Measurements from ENCODE around the gene PRKN.

Gene PRKN

DNA sequence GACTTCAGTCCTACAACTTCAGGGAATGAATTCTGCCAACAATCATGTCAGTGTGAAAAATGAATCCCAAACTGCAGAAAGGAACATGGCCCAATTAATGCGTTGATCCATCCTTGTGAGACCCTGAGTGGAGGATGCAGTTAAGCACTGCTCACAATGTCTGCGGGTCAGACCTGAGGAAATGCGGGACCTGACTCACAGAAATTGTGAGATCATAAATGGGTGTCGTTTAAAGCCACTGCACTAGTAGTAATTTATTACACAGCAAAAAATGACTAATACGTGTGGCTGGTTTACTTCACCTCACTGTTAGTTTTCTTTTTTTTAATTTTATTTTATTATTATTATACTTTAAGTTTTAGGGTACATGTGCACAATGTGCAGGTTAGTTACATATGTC is 505.0 kb downstream of the PRKN start:
- DNase-seq = no peak

DNA sequence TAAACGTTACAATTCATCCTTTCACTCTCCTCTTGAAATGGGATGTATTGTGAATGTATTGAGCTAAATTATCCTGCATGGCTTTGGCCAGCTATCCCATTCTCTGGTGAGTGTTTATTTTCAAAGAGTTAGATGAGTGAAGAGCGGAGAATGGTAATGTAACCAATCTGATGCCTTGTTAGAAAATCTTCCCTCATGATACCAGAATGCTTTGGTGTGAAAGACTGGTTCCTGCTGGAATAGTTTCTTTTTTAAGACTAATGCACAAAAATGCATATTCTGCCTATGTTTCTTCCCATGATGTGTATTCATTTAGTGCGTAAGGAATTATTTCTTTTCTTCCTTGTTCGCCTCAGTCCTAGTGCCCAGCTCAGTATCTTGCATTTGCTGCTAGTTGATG is 506.7 kb downstream of the PRKN start:
- no peak for DNase-seq

DNA sequence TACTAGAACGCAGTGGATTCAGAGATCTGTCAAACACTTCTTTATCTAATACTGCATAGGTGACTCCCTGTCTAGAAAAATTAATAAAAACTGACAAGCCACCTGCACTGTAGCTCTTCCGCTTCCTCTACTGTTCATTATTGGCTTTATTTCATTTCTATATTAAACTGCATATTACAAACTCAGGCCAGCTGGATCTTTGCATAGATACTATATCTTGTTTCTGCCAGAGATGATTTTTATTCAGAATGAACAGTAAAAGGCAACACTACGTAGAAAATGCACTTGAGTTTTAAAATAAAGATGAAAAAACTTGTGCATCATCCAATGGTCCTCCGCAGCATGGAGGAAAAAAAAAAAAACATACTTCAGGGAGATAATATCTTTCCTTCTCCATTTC is 508.3 kb downstream of the PRKN start:
- DNase-seq = no peak

DNA sequence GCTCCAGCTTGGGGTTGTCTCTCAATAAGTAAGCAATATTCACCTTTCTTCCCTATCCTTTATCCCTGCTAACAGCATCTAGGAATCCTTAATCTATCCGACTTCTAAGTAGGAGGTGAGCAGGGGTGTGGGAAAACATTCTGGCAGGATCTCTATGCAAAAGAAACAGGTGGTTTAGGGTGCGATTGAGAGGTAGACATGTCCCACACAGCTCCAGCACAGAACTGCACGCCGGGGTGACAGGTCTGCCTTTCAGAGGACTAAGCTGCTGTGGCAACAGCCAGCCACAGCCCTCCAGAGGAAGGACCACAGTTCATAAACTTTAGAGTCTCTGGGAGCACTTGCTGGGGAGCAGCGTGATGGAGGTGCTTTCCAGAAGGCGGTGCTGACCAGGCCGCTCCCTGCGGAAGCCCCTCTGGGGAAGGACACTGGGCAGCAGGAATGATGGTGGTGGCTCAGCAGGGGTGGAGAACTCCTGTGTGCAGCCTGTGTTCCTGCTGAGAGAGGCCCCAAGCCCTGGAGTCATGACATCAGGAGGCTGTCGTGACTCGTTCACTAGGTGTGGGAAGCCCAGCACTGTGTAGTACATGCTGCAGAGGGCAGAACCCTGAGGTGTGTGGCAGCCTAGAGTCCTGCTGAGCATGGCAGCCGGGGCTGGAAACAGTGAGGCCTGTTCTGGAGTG is 509.6 kb downstream of the PRKN start:
- no peak for DNase-seq

DNA sequence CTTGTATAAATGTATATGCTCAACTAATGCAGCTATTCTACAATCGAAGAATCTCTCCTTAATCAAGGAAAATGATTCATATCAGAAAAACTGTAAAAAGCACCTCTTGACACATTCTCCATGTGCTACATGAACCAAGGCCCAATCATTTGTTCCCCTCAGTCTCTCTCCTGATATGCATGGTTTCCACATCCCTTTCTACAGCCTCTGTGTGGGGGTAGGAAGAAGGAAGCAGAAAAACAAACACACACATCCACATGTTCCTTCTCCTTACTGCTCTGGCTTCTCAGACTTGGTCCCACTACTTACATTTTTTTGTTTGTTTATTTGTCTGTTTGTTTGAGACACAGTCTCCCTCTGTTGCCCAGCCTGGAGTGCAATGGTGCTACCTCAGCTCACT is 510.5 kb downstream of the PRKN start:
- no peak for DNase-seq

DNA sequence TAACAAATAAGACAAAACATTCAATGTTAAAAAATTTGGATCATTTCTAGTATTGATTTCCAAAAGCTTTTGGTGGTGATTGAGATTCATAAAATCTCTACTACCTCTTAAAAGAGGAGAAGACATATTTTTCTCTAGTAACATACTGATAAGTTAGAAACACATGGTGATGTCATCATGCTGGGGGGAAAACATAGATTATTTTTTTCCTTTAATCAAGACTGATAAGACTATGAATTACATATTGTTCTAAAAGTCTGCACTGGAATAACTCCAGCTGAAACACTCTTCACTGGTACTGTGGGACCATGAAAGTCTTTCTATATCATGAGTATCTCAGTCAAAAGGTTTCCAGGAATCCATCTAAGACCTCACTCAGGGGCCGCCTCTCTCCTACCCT is 515.8 kb downstream of the PRKN start:
- no peak for DNase-seq

DNA sequence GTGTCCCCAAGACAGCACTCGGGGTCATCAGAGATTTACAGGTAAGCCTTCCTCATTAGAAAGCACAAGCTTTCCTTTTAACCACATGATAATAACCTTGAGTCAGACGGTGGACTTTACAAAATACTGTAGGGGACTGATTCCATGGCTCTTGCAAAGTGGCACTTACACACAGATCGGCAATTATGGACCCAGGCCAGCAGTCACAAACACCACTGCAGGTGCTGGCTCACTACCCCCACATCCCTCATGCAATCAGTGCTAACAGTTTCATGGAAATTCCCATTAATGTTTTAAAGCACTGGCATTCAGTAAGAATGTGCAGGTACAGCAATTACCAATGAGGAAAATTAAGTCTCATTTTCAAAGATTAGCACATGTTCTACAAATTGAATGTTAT is 516.5 kb downstream of the PRKN start:
- DNase-seq = no peak

DNA sequence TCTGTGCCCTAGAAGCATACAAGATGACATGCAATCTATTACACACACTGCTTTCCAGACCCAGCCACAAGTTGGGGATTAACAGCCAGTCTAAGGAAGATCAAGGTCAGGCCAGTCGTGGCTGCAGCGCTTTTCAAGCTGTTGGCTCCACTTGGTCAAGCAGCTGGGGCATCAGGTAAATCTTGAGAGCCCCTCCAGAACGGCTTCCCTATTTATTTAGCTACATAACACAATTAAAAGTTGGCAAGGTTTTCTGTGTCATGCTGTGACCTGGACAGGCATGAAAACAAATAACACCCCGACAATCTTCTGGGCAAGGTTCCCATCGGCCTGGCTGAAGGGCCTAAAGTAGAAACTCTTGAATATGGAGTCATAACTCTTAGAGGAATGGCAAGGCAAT is 524.3 kb downstream of the PRKN start:
- DNase-seq = no peak

DNA sequence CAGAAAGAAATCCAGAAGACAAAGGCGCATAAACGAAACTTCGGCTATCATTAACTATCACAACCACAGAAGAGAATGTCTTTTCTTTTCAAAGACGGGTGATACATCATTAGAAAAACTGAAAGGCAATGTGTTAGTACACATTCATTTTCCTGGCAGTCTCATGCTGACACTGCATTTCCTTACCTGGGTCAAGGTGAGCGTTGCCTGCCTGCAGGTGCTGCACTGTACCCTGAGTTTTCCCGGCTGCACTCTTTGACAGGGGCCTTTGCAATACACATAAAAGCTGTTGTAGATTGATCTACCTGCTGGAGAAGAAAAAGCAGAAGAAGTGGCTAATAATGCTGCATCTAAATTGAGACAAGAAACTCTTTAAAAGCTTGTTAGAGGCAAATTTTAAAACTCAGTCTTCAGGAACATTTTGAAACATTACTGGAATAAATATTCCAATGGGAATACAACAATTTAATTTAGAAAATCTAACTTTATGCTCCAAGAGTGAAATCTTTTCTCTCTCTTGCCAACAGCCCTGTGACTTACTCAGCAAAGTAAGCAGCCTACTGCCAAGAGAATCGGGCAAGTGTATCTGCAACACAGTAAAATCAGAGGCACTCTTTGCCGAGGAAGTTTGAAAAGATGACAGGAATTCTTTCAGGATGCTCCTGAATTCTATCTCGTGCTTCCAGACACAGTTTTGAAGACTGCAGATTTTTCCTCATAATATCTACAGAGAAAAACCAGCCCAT is 526.4 kb downstream of the PRKN start:
- DNase-seq = no peak

DNA sequence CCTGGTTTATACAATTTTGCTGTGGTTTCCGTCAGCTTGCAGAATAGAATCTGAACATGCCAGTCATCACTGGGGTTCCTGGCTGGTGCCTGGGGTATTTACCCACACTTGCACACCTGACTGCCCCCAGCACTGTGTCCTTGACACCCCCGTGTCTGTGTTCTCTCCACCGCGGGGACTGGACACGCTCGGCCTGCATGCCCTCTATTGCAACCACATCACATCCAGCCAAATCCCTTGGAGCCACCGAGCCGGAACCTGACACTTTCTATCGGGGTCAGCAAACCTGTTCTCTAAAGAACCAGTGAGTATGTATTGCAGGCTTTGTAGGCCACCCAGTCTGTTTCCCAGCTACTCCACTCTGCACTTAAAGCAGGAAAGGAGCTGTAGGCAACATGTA is 527.5 kb downstream of the PRKN start:
- no peak for DNase-seq

DNA sequence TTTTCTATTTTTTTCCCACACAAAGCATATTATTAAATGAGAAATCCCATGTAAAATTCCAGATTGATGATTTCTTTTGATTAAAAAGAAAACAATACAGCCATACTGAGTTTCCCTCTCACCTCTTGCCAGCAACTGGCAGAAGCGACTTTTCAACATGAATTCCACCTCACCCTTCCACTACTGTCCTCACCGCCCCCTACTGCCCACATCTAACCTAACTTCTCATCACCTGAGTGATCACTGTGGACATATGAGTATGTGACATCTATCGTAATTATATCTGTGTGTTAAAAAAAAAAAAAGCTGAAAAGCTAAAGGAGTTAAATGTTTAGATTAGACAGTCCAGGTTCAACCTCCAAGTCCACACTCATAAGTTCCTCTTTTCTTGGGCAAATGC is 528.6 kb downstream of the PRKN start:
- no peak for DNase-seq

DNA sequence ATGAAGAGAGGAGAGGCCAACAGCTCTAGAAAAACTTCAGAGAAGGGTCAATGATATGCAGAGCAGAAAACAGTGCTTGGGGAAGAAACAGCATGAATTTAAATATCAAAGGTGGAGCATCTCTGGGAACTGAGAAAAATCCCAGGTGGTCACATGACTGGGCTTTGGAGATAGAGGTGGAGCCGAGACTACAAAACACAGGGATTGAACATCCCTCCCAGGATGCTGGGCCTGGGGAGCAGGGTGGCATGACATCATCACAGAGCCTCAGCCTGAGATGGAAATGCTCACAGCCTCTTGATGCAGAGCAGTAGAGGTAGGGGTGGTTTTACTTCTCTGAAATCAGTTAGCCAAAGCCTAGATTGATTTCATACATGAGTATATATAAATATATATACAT is 529.5 kb downstream of the PRKN start:
- no peak for DNase-seq

DNA sequence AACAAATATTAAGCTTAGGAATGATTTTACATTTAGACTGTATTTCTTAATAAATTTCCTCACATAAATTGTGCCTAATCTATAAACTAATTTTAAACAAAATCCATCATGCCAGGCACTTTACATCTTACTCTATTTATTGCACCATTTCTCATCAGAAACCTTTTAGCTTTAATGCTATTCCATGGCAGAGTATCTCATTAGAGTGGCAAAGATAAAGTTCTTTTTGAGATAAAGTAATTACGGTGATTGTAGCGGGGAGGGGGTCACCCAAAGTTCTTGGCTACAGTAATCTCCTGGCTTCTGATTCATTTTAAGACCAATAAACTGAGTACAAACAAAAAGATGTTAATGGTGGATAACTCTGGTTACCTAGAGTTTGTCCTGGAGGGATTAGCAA is 532.1 kb downstream of the PRKN start:
- no peak for DNase-seq

DNA sequence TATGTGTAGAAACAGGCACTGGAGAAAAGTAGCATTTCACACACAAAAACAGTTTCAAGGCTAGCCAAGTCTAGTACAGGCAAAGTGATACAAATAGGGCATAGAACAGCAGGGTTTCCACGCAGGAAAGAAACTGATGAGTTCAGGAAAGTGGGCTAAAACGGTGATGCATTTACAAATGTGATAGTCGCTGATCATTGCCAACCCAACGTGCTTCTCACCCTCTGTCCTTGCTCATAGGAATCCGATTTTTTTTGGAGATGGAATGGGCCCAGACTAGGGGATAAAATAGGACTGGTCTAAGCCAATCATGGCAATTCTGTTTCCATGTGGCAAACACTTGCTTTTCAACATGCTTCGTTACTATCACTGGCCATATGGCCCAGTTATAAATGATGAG is 536.6 kb downstream of the PRKN start:
- no peak for DNase-seq

DNA sequence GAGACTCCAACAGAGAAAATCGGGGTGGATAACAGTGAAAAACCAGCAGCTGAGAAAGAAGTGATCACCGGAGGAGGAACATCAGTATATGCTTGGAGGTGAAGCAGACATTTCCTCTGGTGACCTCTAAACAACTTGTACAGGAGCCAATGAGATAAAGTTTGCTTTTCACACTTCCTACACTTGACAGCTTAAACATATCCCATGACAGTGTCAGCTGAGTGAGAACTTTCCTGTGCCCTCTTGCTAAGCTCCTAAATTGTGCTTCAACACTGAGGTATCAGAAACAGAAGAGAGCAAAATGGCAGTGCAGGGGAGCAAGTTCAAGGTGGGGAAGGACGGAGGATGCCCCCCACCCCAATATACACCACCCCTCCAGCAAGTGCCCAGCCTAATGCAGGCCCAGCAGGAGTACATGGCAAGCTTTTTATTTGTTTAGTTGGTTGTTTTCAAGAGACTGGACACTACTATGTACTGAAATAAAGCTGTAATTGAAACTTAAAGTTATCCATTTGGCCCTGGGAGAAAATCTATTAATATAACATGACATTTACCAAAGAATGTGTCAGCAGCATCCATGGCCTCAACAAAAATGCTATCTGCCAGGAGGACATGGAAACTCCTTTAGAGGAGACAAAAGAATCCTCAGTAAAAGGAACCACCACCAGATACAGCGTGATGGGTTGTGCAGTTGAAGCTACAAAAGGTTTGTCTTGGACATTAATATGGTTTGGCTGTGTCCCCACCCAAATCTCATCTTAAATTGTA is 540.2 kb downstream of the PRKN start:
- no peak for DNase-seq

DNA sequence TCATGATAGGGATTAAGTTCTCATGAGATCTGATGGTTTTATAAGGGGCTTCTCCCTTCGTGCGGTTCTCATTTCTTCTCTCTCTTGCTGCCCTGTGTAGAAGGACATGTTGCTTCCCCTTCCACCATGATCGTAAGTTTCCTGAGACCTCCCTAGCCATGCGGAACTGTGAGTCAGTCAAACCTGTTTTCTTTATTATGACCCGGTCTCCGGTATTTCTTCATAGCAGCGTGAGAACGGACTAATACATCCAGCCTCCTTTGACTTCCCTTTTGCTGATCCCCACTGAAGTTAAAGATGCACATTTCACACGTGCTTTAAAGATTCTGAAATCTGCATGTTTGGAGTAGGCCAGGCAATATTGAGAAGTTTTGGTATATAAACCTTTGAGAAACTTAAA is 543.1 kb downstream of the PRKN start:
- no peak for DNase-seq

DNA sequence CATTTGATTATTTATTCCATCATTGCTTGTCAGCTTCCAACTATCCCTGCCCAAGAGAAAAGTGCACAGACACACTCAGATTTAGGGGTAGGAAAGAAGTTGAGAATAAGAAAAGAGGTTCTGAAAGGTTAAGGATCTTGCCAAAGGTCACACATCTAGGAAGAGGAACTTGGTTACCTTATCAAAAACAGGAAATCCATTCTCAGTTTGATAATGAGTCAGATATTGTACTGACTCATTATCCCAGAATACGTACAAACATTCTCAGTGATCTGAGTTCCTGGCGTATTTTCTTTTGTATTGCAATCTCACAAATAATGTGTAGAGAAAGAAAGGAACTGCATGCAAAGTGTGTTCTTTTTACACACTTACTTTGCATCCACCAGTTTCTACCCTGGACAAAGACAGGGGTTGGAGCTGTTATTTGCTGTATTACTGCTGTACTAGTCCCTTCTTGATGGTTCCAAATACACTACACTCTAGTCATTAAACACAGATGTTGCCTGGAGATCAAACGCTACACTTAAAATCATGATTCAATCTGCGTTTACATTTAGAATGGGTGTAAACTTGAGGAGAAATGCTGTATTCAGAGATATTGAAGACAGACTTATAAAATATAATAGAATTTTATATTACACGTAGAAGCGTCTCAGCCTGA is 545.7 kb downstream of the PRKN start:
- DNase-seq = no peak

DNA sequence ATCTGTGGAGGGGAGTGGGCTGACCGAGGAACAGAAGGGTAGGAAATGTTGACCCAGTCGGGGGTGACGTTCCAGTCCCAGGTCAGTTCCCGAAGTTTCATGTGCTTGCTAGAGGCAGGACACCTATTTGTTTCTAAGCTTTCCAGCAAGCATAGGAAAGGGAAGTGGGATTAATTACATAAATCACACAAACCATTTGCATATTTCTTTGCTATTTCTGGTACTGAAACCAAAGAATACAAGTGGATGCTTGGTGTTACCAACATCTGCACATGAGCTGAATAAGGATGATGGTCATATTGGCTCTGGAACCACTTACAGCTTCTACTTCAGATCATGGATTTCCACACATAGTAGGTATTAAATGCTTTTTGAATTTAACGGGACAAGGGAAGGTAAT is 546.5 kb downstream of the PRKN start:
- DNase-seq = no peak

DNA sequence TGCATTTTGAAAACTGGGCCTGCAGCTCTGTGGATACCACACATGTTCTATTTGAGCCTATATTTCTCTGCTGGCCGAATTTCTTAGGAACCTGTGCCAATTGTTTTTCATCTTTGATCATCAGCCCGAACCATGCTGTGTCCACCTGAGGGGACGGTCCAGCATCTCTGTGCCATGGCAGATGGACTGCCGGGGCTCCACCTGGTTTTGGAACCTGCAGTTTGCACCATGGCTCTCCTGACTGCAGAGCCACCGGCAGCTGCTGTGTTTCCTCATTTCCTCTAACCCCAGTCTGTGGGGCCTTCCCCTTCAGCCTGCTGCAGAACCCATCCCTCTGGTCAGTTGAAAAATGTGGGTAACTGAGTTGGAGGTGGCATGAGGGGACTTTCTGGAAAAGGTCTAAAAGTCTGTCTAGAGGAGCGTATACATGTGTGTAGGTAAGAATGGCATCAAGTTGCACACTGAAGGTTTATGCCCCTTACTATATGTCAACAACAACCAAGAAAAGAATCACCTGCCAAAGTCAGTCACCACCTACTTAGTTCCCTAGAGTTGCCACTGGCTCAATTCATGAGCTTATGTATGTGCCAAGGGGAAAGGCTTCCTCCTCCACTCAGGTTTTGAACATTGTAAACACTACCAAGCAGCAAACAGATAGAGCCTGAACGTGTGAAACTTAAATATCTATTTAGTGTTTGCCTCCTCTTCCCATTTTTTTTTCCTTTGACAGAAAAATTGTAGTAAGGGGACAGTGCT is 548.2 kb downstream of the PRKN start:
- DNase-seq = no peak

DNA sequence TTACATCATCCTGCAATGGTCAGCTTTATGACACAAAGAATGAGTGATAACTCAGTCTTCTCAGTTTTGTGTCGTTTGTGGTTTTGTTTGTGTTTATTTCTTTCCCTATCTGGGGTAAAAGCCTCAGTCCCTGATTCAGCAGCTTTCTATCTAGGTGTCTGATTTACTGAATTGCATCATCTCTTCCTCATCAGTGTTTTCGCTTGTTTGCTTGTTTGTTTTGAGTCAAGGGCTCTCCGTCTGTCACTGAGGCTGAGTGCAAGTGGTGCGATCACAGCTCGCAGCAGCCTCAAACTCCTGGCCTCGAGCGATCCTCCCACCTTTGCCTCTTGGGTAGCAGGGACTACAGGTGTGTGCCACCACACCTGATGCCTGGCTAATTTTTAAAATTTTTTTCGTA is 548.9 kb downstream of the PRKN start:
- DNase-seq = no peak

DNA sequence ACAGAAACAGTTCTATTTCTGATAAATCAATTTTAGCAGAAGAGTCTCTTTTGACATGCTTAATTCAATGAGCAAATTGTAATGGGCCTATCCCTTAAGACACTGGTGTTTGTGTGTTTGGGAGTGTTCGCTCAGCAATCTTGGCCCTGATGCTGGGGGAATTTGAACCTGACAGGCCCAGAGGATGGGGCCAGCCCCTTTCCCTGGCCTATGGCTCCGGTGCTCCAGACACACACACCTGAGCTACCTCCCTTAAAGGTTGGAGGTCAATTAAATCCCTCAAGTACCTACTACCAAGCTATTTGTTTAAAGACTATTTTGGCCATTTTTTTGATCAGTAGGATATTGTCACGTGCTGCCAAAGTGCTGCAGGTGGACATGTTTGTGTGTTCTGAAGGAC is 549.3 kb downstream of the PRKN start:
- no peak for DNase-seq

DNA sequence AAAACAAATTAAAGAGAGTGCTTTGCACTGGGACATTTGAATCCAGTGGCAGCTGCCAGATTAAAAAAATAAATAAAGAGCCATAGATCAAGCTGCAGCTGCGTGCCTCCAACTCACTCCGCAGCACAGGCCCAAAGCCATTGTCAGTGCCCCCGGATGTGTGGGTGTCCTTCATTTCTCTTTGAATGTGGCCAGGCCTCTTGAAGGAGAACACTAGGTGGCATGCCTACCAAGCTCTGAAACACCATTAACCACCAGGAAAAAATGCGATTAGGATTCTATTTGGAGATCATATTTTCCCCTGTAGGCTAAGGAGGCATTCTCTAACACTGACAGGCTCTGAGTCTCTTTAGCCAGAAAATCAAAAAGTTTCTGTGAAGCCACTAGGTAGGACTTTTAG is 549.8 kb downstream of the PRKN start:
- no peak for DNase-seq

DNA sequence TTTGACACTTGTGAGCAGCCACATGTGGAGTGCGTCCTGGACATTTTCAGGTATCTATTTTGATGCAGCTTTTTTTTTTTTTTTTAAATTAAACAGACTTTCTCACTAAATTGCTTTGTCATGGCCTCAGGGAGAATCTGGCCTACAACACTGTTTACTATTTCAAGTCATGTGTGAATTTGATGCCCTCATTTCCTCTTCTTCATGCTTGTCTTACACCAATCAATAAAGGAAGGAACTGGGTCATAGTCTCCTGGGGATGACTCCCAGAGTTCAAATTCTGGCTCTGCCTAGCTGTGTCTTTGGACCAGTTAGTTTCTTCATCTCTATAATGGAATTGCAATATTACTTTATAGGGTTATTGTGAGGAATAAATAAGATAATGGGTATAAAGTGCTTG is 554.1 kb downstream of the PRKN start:
- DNase-seq = no peak
